CD4-positive, alpha-beta T cell treated with Interferon alpha-2 for 1 hour (primary cell): ENCODE data around the gene RTTN.
"Not testable (repeated sequence)": the region's sequence is repeated elsewhere in the genome, so short reads cannot be mapped to it uniquely, and the experiment has no call there.

ENCODE experiments used
- DNase-seq, 2 donors: peaks; one replicate each; pipeline ENCODE4 v3.0.0-alpha.2; 2020 to 2022

RTTN gene

DNA sequence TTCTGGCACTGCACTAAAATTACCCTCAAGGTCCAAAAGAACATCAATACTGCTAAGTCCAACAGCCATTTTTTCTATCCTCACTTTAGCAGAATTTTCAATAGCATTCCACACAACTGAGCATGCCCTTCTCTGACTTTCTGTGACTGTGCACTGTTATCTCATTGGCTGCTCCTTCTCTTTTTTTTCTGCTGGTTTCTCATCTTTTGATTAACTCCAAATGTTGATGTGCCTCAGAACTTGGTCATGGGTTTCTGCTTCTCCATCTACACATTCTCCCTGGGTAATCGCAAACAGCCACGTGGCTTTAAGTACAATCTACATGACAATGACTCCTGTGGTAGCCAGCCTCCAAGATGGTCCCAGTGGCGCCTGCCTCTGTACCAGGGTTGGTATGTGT lies 182.9 kb downstream of the RTTN start:
- DNase-seq = no peak

DNA sequence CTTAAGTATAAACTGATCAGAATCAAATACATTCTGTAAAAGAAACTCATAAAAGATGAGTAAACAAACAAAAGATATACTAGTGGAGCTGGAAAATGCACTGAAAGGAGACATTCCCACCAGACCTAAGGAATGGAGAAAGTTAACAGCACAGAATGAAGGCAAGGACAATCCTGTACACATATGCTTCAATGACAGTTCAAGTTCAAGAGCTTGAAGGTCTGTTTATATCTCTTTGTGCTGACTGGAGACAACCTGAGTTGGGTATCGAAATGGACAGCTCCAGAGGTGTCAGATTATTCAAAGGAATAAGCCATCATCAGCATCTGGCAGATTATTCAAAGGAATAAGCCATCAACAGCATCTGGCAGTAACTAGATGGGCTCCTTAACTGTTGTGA lies 184.0 kb downstream of the RTTN start:
- no peak for DNase-seq

- DNase-seq = no peak
These were observed 184.4 kb downstream of the RTTN start for GRCh38 chr18:70021043-70021442.

DNA sequence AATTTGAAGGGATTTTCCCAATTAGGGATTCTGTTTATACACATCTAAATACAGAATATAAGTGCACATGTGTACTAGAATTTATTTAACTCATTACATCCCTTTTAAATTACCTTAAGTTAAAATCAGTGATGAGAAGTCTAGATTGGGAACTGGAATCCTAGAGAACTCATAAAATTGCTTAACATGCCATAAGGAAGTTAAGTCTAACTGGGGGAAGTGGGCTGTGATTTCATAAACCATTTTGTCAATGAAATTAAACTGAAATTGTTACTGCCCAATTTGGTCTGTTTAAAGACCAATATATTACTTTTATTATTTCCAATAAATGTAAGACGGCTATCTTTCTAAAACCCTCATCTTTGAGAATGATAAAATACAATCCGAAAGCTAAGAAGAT lies 185.5 kb downstream of the RTTN start:
- DNase-seq = no peak

- no peak for DNase-seq
These were observed 186.4 kb downstream of the RTTN start for GRCh38 chr18:70019136-70019535.

- DNase-seq = no peak
These were observed 190.4 kb downstream of the RTTN start for GRCh38 chr18:70015127-70015526.

GRCh38 chr18:70005580-70005979 lies 199.9 kb downstream of the RTTN start:
- no peak for DNase-seq

DNA sequence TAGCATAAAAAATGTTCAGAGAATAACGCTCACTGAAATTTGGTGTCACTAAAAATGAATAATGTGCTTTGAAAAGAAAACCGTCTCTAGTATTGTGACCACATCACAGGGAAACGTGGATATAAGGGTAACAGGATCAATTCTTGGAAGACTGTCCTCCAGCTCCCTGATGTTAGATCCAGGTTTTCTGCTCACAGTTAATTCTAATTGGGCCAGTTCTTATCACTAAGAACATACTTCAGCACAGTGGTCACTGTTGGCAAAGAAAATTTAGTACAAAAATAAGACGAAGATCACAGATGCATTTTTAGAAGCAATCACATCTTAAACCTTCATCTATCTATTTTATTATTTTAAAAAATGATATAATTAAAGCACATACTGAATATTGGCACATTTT lies 200.8 kb downstream of the RTTN start:
- no peak for DNase-seq

DNA sequence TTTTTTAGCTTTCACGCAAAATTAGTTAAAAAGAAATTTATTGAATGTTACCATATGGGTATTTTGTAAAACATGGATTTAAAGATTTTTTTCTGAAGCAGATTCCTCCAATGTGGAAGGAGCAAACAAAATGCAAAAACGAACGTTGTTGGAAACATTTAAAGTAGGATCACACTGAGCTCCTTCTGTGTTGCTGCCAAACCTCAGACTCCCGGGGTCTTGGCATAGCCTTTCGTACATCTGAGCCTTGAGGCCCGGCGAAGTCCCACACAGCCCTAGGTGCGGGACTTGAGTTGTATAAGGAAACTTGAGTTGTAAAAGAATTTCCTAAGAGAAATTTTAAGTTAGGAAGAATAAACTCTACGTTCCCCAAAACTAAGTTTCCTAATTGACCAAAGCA lies 205.8 kb downstream of the RTTN start:
- no peak for DNase-seq

GRCh38 chr18:69998523-69998987 lies 206.9 kb downstream of the RTTN start:
- DNase-seq = no peak

DNA sequence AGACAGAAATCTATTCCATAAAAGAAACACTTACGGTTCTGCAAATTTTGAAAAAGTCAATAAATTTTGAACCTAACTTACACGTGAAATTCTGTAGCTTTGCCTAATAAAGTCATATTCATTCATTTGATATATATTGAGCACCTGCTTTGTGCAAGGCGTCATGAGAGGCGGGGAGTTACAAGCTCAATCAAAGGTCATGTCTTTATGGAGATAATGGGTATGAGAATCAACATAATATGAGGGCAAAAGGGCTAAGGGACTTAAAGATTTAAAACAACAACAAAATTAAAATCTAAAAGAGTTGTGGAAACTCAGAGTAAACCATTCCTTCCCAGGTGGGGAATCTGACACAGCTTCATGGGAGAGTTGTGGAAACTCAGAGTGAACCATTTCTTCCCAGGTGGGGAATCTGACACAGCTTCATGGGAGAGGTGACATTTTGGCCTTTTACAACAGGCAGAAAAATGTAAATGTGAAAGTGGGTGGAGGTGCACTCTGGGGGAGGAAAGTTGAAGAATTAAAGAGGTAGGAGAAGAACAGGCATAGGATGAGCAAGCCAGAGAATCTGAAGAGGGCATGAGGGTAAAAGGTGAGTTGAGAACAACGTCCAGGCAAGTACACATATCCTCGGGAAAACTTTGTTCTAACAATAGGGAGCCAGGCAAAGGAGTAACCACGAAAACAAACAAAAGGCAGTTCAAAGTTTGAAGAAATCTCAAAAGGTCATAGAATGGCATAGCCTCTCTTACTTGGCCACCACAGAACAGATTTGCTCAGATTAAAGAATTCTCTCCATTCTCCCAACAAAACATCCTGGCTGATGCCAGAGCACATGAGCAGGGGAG lies 208.3 kb downstream of the RTTN start:
- DNase-seq = no peak

DNA sequence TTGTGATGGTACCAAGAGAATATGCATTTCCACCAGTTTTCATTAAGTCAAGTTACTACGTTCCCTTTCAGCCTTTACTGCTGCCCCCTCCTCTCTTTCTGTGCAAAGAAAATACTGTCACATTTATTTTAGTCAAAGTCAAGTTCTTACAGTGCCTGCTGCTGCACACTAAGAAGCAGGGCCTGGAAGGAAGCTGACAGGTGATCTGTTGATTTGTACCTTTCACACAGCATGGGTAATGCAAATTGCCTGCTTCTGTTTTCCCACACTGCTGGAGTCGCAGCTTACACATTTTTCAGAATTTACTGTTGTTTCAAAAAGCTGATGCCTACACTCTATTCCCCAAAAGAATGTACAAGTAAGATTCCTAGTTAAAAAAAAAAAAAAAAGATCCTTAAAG lies 209.1 kb downstream of the RTTN start:
- no peak for DNase-seq

- DNase-seq = no peak
These were observed 209.7 kb downstream of the RTTN start for GRCh38 chr18:69995774-69996173.

- DNase-seq = no peak
These were observed 212.7 kb downstream of the RTTN start for GRCh38 chr18:69992776-69993175.

DNA sequence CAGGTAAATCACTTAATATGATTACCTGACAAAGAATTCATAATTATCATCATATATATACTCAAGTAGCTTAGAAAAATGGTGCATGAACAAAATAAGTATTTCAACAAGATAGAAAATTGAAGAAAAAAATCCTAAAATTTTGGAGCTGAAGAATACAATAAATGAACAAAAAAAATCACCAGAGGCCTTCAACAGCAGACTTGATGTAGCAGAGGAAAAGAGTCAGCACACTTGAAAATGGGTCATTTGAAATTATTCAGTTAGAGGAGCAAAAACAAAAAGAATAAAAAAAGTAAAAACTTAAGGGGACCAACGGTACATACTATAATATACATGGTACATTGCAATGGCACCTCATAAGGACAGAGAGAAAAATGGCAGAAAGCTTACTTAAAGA lies 217.6 kb downstream of the RTTN start:
- no peak for DNase-seq

- no peak for DNase-seq
These were observed 220.2 kb downstream of the RTTN start for GRCh38 chr18:69985239-69985638.

GRCh38 chr18:69982417-69982816 lies 223.1 kb downstream of the RTTN start:
- no peak for DNase-seq

DNA sequence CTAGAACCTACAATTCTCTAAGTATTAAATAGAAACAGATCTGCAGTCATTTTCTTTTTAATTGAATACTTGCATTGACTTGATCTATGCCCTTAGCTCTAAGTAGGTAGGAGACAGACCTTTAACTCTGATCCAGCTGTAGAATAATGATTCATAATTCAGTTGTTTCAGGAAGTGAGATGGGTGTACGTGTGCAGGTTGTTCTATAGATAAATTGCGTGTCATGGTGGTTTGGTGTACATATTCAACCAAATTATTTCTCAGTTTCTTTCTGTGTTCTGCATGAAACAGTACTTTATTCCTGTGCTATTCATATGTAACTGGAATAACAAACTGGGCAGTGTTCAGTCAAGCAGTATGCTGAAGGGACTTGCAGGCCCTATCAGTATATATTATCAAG lies 223.5 kb downstream of the RTTN start:
- no peak for DNase-seq

DNA sequence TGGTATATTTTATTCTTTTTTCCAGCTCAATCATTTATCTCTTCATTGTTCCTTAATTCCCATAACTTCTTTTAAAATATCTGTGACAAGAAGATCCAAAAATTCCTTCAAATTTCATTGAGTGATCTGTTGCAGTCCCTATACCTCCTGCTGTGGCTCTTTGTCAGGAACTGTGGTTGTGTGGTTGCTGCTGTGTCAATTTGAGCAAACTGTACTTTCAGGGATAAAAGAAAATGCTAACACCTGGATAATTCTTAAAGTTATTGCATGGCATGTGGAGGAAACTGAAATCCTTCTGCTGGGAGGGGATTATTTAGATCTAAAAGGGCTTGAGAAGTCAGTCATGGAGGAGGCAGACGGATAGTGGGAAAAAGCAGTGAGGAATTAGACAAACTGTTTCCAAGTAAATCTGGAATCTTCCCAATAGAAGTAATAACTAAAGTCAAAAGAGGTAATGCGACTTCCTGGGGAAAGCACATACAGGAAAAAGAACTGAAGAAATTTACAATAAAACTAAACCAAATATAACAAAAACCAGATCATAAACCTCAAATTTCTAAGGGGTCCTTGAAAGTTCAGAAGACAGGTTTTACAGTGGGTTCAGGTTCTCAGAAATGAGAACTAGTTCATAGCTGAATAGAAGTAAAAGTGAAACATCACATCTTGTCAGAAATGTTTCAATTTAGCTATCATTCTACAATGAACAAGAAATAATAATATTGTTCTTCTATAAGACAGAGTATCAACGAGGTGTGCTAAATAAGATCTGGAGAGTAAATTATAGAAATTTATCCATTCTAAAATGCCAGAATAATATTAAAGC lies 224.3 kb downstream of the RTTN start:
- no peak for DNase-seq

- DNase-seq = no peak
These were observed 225.0 kb downstream of the RTTN start for GRCh38 chr18:69980509-69980908.

- DNase-seq = no peak
These were observed 226.5 kb downstream of the RTTN start for GRCh38 chr18:69978732-69979715.

DNA sequence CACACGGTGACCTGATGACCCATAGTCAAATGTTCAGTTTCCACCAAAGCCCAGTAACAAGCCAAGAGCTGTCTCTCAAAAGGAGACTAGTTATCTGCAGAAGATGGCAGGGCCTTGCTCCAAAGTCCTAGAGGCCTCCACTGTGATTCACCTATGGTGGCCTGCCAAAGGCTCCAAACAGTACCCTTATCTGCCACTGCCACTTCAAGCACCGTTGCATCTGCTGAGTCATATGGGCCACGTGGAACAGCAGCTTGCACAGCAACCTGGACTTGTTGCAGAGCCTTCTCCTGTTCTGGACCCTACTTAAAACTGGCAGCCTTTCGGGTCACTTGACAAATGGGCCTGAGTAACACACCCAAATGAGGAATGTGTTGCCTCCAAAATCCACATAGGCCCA lies 230.2 kb downstream of the RTTN start:
- DNase-seq = not testable (repeated sequence)

DNA sequence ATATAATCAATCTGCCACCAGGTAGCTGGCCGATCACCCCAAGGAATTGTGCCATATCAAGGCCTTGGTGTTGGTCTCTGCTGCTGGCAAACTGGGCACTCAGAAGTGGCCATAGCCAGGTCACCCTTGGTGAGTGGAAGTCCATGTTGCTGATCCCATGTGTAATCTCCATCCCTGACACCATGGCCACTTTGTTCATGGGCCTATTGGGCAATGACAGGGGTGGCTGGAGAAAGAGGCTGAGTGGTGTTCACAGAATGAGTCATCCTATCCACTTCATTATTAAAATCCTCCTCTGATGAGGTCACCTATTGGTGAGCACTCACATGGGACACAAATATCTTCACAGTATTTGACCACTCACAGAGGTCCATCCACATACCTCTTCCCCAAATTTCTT lies 231.1 kb downstream of the RTTN start:
- DNase-seq = no peak
